OCI-LY3 (cell line): ENCODE measurements around the gene ZNF407.

ENCODE experiments used
- H2AFZ ChIP-seq: fragments of 200-600, 300-600 bp; shearing (Covaris generic); 2 replicates; pipeline ENCODE4 v1.6.0; 2014; ENCODE audit warnings: antibody characterized with exemption, low read depth, low read length
- H3K27ac ChIP-seq: fragments of 200-600, 300-600 bp; sonication (generic); 2 replicates; pipeline ENCODE4 v1.5.1; 2014; ENCODE audit warnings: mild to moderate bottlenecking, low read length, moderate library complexity, mixed read lengths
- H3K27me3 ChIP-seq: fragments of 200-600, 300-600 bp; sonication (generic); 2 replicates; pipeline ENCODE4 v1.6.1; 2014; ENCODE audit warnings: low read depth, low read length, mixed read lengths
- H3K36me3 ChIP-seq: fragments of 200-600, 300-600 bp; sonication (generic); replicated peaks from 2 replicates; pipeline ENCODE3; 2014; ENCODE audit warnings: low read depth, low read length, mixed read lengths
- H3K4me1 ChIP-seq: fragments of 300-600, 200-600 bp; sonication (generic); 2 replicates; pipeline ENCODE4 v1.6.1; 2014; ENCODE audit warnings: low read length, mixed read lengths
- H3K4me2 ChIP-seq: fragments of 200-600, 300-600 bp; sonication (generic); 2 replicates; pipeline ENCODE4 v1.6.1; 2014; ENCODE audit warnings: low read length, mixed read lengths
- H3K4me3 ChIP-seq: fragments of 300-600, 200-600 bp; sonication (generic); 2 replicates; pipeline ENCODE4 v1.5.1; 2014; ENCODE audit warnings: antibody characterized with exemption, mild to moderate bottlenecking, low read length, moderate library complexity
- H3K79me2 ChIP-seq: fragments of 300-600, 200-600 bp; shearing (Covaris generic); 2 replicates; pipeline ENCODE4 v1.6.1; 2014; ENCODE audit warnings: mild to moderate bottlenecking, low read length, mixed read lengths
- H3K9ac ChIP-seq: fragments of 300-600, 200-600 bp; shearing (Covaris generic); 2 replicates; pipeline ENCODE4 v1.6.0; 2014; ENCODE audit warnings: mild to moderate bottlenecking, low read length, moderate library complexity
- H3K9me3 ChIP-seq: fragments of 200-600, 300-600 bp; shearing (Covaris generic); 2 replicates; pipeline ENCODE4 v1.6.1; 2014; ENCODE audit warnings: low read length, mixed read lengths; ENCODE audit not compliant: insufficient read depth
- H4K20me1 ChIP-seq: fragments of 200-600, 300-600 bp; sonication (generic); 2 replicates; pipeline ENCODE4 v1.6.1; 2016; ENCODE audit warnings: low read length, mixed read lengths; ENCODE audit not compliant: insufficient read depth
- EZH2phosphoT487 ChIP-seq: fragments of 200-600 bp; shearing (Covaris generic); IDR thresholded peaks from 2 replicates; pipeline ENCODE4 v1.6.1; 2018; ENCODE audit warnings: antibody characterized with exemption, mixed run types, low read depth
- TF ChIP-seq, protein P1 (sequence below): fragments of 200-600, 300-600 bp; sonication (generic); IDR thresholded peaks from 2 replicates; pipeline ENCODE4 v1.5.1; 2014; ENCODE audit warnings: antibody characterized with exemption, low read length, low read depth

Gene ZNF407

DNA sequence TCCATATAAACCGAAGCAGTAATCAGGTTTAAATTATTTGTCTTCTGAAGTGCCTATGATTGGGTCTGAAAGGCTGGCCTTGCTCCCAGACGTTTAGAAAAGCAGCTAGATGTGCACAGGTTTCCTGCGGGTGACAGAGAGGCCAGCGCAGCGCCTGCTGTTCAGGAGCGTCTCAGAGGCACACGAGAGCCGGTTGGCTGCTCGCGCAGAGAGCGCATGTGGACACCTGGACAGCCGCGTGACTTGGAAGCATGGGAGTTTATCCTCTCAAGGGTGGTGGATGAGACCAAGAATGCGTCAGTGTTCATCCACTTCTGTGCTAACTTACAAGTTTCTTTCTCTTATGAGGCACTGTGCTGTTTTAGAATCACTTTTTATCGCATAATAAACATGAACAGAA is 307.6 kb downstream of the ZNF407 start:
- H3K27me3 ChIP-seq = no peaks in the 10 kb centered on the region
- H3K79me2 ChIP-seq = no peaks in the 10 kb centered on the region
- H4K20me1 ChIP-seq = no peaks in the 10 kb centered on the region
- no peak overlapping the region for H3K27ac ChIP-seq
- H3K9me3 ChIP-seq = no peaks in the 10 kb centered on the region
- no peak overlapping the region for H3K9ac ChIP-seq
- no peaks in the 10 kb centered on the region for H3K4me1 ChIP-seq
- no peaks in the 10 kb centered on the region for H3K36me3 ChIP-seq
- TF ChIP-seq, protein P1, sequence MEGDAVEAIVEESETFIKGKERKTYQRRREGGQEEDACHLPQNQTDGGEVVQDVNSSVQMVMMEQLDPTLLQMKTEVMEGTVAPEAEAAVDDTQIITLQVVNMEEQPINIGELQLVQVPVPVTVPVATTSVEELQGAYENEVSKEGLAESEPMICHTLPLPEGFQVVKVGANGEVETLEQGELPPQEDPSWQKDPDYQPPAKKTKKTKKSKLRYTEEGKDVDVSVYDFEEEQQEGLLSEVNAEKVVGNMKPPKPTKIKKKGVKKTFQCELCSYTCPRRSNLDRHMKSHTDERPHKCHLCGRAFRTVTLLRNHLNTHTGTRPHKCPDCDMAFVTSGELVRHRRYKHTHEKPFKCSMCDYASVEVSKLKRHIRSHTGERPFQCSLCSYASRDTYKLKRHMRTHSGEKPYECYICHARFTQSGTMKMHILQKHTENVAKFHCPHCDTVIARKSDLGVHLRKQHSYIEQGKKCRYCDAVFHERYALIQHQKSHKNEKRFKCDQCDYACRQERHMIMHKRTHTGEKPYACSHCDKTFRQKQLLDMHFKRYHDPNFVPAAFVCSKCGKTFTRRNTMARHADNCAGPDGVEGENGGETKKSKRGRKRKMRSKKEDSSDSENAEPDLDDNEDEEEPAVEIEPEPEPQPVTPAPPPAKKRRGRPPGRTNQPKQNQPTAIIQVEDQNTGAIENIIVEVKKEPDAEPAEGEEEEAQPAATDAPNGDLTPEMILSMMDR = no peak
- TF ChIP-seq EZH2phosphoT487 = no peak
- no peak overlapping the region for H2AFZ ChIP-seq
- no peak overlapping the region for H3K4me2 ChIP-seq
- no peak overlapping the region for H3K4me3 ChIP-seq

DNA sequence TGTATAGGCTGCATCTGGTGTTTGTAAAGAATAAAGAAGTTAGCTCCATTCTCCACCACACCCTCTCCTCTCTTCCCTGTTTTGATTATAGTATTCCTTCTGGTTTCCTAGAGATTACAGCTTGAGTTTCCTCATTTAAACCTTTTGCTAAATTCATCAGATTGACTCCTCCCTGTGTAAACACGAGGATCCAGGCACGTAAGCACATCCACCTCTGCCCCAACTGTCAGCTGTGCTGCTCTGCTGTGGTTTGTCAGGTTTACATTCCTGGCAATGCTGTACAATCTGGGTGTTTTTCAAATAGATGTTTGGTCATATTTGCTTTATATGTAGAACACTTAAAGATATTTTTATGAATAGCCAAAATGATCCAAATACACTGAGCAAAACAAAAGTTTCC is 308.5 kb downstream of the ZNF407 start:
- Histone ChIP-seq H3K36me3 (no peaks in the 10 kb centered on the region), H3K27ac (no peak overlapping the region), H2AFZ (no peak overlapping the region), H3K4me2 (no peak overlapping the region), H3K9me3 (no peaks in the 10 kb centered on the region), H4K20me1 (no peaks in the 10 kb centered on the region), H3K4me3 (no peak overlapping the region), H3K4me1 (no peaks in the 10 kb centered on the region), H3K9ac (no peak overlapping the region), H3K79me2 (no peaks in the 10 kb centered on the region), H3K27me3 (no peaks in the 10 kb centered on the region)
- TF ChIP-seq, protein P1 = no peak
- TF ChIP-seq EZH2phosphoT487 = no peak

DNA sequence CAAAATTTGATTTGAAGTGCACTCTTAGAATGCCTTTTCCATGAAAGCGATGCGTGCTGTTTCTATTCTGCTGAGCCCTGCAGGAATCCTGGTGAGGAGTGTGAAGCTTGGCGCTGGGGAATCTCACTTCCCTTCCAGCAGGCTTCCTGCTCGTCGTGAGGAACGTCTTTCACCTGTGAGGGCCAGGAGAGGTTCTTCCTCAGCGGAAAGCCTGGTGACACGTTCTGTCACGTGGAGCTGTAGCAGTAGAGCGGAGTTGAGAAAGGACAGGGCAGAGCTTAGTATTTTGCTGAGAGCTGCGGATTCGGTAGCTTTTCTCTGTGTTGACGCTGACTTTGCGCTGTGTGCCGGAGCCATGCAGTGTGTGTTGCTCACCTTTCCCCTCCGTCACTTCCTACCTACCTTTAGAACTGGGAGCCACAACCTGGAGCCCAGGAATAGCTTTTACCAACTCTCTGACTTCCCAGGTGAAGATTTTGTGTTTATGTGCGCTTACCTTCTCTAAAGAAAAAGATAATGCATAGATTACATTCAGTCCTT is 316.5 kb downstream of the ZNF407 start:
- H3K4me2 ChIP-seq = no peak overlapping the region
- TF ChIP-seq, protein P1 = no peak
- TF ChIP-seq EZH2phosphoT487 = no peak
- H3K79me2 ChIP-seq = no peaks in the 10 kb centered on the region
- H3K9me3 ChIP-seq = no peaks in the 10 kb centered on the region
- no peaks in the 10 kb centered on the region for H3K36me3 ChIP-seq
- H3K4me3 ChIP-seq = no peak overlapping the region
- H3K9ac ChIP-seq = no peak overlapping the region
- no peak overlapping the region for H3K27ac ChIP-seq
- H3K27me3 ChIP-seq = no peaks in the 10 kb centered on the region
- H3K4me1 ChIP-seq = peaks cover 26% of the 10 kb centered on the region
- H4K20me1 ChIP-seq = no peaks in the 10 kb centered on the region
- no peak overlapping the region for H2AFZ ChIP-seq

DNA sequence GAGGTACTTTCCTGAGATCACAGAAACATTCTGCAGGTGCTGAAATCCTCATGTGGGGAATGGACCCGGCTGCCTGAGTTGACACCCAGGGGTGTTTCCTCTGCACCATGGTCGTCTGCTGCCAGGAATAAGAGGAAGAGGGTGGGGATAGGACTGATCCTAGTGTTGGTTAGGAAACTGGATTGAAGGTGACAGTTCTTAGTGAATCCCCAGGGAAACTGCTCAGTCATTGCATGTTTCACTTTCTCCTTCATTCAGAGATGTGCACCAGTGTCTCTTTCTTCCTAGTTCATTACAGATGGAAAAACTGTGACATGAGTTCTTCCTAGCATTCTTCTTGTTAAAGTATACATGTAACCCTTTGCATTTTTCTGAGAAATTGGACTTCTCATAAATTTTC is 317.0 kb downstream of the ZNF407 start:
- no peak overlapping the region for H3K27ac ChIP-seq
- H3K4me2 ChIP-seq = no peak overlapping the region
- no peaks in the 10 kb centered on the region for H3K9me3 ChIP-seq
- no peaks in the 10 kb centered on the region for H3K79me2 ChIP-seq
- TF ChIP-seq, protein P1 = no peak
- TF ChIP-seq EZH2phosphoT487 = no peak
- H3K36me3 ChIP-seq = no peaks in the 10 kb centered on the region
- H4K20me1 ChIP-seq = no peaks in the 10 kb centered on the region
- no peaks in the 10 kb centered on the region for H3K27me3 ChIP-seq
- H3K4me1 ChIP-seq = peaks cover 26% of the 10 kb centered on the region
- H3K4me3 ChIP-seq = no peak overlapping the region
- no peak overlapping the region for H2AFZ ChIP-seq
- H3K9ac ChIP-seq = no peak overlapping the region
